ENCODE measurements around the gene FMNL1.
A peak's percentile ranks its signal among the peaks of the same experiment; 100 is the strongest.
"Not testable (repeated sequence)": the region's sequence is repeated elsewhere in the genome, so short reads cannot be mapped to it uniquely, and the experiment has no call there.

The FMNL1 gene, protein sequence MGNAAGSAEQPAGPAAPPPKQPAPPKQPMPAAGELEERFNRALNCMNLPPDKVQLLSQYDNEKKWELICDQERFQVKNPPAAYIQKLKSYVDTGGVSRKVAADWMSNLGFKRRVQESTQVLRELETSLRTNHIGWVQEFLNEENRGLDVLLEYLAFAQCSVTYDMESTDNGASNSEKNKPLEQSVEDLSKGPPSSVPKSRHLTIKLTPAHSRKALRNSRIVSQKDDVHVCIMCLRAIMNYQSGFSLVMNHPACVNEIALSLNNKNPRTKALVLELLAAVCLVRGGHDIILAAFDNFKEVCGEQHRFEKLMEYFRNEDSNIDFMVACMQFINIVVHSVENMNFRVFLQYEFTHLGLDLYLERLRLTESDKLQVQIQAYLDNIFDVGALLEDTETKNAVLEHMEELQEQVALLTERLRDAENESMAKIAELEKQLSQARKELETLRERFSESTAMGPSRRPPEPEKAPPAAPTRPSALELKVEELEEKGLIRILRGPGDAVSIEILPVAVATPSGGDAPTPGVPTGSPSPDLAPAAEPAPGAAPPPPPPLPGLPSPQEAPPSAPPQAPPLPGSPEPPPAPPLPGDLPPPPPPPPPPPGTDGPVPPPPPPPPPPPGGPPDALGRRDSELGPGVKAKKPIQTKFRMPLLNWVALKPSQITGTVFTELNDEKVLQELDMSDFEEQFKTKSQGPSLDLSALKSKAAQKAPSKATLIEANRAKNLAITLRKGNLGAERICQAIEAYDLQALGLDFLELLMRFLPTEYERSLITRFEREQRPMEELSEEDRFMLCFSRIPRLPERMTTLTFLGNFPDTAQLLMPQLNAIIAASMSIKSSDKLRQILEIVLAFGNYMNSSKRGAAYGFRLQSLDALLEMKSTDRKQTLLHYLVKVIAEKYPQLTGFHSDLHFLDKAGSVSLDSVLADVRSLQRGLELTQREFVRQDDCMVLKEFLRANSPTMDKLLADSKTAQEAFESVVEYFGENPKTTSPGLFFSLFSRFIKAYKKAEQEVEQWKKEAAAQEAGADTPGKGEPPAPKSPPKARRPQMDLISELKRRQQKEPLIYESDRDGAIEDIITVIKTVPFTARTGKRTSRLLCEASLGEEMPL

DNA sequence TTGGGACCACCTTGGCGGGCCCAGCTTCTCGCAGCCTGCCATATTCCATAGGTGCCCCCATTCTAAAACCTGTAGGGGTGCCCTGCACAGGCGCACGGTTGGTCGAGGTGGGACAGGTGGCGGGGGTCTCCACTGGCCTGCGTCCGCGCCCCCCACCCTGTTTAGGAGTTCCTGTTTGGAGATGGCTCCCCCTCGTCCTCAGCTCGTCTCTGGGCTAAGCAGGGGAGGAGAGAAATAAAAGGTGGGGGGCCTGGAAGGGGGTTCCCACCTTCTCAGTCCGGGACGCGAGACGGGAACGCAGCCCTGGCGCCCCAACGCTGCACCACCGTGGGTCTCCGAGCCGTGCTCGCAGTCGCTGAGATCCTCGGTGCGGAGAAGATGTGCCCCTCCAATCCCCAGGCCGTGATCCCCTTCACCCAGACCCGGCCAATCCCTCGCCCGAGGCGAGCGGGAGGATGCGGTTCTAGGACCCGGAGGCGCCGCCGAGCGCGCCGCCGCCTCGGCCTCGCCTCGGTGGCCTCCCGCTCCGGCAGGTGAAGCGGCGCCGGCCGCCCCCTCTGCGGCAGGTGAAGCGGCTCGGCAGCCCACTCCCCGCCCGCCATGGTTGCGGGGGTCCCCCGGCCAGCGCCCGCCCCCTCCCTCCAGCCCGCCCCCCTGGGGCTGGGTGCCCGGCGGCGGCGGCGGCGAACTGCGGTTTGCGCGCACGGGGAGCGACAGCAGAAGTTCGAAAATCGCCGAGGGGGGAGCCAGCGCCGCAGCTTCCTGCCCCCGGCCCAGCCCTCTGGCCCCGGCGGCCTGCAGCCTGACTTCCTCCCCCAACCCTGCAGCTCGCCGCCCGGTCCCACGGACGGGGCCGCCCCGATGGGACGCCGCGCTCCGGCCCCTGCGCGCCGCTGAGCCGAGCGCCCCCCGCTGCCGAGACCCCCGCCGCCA, at the start of gene FMNL1:
Gene FMNL1 (plus strand): TSS at position 805 of the 933 bp plus-strand sequence. CDS start 240 bp downstream, outside the sequence.
- DNase-seq, result peak; percentile 16 to 35

DNA sequence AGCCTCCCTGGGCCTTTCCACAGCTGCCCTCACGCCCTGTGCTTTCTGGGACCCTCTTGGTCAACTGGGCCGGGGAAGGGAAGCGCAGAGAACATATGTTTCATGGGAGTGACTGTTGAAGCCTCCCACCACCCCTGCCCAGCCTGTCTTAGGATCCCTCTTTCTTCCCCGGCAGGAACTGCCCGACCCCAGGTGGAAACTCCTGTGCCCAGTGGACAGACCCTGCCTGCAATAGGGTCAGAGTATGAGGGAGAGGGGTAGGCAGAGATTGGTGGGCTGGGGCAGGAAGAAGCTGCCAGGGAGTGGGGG, 49.5 kb upstream of the FMNL1 start:
- DNase-seq, result no peak

DNA sequence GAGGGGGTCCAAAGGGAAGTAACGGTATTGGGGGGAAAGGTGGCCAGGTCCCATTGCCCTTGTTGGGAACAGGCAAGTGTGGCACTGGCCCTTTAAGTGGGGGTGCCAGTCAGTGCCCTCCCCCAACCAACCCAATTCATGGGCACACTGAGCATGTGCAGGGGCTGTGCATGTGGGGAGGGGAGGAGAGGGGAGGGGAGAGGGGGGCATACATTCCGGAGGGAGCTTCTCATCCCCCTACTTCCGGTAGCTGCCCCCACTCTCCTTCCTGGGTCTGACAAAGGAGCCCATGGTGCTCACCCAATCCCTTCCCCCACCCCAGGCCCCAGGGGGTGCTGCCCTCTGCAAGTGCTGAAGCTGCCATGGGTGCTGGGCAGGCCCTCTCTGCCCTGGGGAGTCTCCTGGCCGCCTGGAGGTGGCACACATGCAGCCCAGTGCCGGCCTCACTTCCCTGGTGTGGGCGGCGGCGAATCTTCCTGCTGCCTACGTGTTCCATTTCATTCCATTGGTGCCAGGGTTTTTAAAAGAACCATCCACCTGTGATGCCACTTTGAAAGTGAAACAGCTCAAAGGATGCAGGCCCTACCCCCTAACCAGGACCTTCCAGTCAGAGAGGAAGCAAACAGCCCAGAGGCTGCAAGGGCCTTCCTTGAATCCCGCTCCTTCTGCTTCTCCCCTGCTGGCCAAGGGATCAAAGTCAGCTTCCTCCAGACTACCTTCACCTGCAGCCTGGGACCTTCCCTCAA, 49.0 kb upstream of the FMNL1 start:
- peak in 1 of 2 donors; percentile 50 for DNase-seq

DNA sequence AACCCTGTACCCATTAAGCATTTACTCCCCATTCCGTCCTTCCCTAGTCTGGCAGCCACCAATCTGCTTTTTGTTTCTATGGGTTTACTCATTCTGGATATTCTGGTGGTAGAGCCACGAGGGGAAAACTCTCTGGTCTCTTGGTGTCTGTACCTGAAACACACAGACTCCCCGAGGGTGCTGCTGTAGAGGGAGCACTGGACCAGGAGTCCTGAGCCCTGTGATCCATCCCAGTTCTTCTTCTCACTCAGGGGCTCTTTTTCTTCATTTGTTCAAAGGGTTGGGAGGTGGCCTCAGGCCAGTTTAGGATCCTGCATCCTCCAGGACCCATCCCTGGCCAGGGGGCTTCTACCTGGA, 45.9 kb upstream of the FMNL1 start:
- no peak for DNase-seq

DNA sequence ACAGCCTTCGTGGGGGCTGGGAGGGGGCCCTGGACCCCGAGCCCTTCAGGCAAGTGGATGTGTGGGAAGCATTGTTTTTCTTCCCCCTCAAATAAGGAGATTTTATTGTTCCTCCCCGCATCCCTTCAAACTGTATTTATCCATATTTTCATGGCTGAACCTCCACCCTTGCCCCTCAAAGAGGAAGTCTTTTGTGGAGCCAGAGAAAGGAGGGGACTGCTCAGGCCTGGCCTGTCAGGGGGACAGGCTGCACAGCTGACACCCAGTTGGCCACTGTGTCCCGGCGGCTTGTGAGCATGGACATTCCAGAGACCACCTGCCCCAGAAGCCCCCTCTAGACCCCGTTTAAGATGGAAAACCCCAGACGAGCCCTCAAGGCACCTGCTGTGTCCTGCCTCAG, 44.1 kb upstream of the FMNL1 start:
- DNase-seq, result no peak

DNA sequence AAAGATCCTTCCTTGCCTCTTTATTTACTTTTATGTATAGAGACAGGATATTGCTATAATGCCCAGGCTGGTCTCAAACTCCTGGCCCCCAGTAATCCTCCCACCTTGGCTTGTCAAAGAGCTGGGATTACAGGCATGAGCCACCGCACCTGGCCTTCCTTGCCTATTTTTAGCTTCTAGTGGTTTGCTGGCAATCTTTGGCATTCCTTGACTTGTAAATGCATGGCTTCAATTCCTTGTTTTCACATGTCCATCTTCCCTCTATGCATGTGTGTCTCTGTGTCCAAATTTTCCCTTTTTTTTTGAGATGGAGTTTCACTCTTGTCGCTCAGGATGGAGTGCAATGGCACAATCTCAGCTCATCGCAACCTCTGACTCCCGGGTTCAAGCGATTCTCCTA, 37.5 kb upstream of the FMNL1 start:
- no peak for DNase-seq

DNA sequence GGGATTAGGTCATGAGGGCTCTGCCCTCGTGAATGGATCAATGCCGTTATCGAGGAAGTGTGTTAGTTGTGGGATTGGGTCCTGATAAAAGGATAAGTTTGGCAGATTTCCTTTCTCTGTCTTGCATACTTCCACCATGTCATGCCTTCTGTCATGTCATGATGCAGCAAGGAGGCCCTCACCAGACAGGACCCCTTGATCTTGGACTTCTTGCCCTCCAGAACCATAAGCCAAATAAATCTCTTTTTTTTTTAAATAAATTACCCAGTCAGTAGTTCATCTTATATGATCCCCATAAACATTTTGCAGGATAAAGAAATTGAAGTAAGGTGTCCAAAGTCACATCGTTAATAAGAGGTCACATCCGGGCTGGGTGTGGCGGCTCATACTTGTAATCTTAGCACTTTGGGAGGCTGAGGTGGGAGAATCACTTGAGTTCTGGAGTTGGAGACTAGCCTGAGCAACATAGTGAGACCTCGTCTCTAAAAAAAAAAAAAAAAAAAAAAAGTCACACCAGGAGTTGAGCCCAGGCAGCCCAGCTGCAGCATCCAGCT, 34.8 kb upstream of the FMNL1 start:
- no peak for DNase-seq

DNA sequence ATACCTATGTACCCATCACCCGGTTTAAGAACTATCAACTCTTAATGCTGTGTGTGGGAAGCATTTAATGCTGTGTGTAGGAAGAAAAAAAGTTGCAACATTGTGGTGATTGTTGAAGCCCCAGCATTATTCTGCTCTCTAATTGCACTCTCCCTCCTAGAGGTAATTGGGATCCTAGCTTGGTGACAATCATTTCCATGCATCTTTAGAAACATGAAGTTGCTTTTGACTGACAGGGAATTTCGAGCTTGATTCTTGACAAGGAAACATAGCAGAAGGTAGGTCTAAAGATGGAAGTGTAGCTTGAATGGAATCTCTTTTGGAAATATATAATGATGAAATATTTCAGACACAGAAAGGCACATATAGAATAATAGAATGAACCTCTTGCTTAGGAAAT, 32.7 kb upstream of the FMNL1 start:
- no peak for DNase-seq

DNA sequence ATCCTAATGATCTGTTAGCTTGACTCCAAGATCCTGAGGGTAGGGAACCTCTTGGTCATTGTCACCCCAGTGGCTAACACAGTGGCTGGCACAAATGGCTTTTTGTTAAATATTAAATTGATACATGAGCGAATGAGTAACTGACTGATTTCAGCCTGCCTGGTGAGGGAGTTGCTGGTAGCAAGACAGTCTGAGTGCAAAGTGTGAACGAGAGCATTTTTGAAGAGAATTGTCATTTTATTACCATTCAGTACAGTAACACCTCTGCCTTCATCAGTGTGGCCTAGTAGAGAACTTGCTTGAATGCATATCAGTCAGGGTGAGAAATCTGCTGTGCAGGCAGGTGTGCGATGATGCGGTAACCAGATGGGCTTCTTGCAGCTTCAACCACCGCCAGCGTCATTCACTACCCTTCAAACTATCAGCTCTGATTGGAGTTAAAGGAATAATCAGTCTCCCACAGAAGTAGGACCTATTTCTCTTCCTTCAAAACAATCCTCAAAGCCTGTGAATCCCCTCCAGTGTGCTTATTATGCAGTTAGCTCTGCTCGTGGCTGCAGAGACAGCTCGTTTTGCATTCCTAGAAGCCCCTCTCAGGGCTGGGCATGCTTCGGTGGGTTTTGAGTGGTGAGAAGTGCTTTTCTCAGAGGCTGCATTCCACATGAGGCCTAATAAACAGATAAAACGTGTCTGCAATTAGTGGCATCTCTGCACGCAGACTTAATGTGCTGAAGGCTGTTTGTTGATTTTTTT, 31.0 kb upstream of the FMNL1 start:
- no peak for DNase-seq

DNA sequence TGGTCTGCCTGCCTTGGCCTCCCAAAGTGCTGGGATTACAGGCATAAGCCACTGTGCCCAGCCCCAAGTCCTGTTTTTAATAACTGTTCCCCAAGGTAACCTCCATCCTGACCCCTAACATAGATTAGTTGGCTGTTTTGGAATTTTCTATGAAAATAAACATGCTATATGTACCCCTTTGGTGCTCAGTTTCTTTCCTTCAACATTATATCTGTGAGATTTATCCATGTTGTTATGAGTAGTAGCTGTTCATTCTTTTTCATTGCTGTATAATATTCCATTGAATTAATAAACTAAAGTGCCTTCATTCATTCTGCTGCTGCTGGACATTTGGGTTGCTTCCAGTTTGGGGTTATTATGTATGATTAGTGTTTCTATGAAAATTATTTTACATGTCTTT, 26.3 kb upstream of the FMNL1 start:
- no peak for DNase-seq

DNA sequence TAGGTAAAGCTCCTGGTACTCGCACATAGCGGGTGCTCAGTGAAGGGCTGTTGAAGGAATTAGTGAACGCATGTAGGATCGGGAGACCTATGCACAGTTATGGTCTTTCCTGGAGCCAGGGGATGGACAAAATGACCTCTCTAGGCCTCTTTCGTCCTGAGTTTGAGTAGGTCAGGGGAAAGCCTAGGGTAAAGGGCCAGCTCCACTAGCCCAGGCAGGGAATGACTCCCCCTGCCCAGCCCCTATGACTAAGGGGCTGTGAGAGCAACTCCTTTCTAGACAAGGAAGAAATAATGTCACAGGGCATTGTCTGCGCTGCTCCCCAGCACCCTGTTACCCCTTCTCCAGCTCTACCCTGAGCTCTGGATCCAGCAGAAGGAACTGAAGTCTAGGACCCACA, 24.6 kb upstream of the FMNL1 start:
- DNase-seq, result no peak

DNA sequence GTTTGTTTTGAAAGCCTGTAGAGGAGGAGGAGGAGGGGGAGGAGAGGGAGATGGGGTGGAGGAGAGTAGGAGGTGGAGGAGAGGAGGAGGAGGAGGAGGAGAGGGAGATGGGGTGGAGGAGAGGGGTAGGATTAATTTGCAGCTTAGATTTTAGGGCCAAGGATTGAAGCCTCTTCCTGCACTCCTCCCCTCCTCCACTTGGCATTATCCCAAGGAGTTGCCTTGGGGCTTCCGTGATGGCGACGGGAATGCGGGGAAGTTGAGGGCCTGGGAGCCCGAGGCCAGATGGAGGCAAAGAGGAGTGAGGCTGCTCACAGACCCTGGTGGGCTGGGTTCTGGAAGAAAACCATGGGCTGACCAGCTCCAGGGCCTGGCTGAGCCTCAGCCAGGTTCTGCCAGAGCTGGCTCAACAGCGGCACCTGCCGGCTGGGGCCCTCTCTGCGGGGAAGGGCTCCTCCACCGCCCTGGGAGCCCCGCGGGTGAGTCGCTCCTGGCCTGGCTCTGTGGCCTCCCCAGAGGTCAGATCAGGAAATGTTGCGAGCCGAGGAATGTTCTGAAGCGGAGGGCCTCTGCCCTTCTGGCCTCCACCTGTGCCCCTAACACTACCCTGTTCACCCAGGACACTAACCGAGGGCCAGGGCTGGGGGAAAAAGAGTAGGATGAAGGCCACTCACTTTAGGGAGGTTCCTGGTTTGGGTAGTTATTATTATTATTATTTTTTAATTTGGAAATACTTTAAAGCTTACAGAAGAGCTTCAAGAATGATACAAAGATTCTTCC, 23.9 kb upstream of the FMNL1 start:
- peak; percentile 61 to 74 for DNase-seq

DNA sequence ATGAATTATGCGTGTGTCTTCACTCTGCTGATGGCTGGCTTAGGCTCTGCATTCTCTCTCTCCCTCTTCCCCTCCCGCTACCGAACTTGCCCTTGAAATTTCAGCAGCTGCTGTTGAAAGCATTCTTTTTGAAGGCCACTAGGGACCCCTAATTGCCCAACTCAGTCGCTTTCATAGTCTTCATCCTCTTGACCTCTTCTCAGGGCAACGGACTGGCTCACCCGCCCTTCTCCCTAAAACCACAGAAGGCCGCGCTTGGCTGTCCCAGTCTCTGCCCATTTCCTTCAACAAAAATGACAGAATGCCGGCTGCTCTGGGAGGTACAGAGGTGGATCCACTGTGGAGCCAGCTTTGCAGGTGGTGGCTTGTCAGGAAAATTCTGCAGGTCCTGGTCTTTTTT, 21.0 kb upstream of the FMNL1 start:
- DNase-seq, result no peak

DNA sequence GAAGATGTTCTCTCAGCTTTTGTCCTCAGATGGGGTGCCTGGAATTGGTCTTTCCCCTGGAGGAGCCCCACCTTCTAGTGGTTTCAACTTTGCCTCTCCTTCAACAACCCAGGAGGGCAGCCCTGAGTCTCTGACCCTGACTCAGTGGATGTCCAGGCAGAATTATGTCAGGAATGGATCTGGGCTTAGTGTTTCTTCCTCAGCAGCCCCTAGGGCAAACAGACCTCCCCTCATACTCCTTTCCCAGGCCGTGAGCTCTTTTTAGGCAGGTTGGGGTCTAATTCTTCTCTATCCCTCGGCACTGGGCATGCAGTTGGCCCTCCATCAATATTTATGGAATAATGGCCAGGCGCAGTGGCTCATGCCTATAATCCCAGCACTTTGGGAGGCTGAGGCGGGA, 20.2 kb upstream of the FMNL1 start:
- DNase-seq, result no peak

DNA sequence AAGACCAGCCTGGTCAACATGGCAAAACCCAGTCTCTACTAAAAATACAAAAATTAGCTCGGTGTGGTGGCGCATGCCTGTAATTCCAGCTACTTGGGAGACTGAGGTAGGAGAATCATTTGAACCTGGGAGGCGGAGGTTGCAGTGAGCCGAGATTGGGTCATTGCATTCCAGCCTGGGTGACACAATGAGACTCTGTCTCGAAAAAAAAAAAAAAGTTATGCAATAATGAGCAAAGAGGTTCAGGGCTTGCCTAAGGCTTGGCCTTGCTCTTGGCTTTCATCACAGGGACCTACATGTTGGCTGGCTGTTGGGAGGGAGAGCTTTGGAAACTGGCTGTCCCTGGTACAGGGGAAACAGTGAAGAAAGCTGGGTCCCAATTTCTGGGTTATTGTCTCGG, 19.8 kb upstream of the FMNL1 start:
- DNase-seq, result not testable (repeated sequence)

DNA sequence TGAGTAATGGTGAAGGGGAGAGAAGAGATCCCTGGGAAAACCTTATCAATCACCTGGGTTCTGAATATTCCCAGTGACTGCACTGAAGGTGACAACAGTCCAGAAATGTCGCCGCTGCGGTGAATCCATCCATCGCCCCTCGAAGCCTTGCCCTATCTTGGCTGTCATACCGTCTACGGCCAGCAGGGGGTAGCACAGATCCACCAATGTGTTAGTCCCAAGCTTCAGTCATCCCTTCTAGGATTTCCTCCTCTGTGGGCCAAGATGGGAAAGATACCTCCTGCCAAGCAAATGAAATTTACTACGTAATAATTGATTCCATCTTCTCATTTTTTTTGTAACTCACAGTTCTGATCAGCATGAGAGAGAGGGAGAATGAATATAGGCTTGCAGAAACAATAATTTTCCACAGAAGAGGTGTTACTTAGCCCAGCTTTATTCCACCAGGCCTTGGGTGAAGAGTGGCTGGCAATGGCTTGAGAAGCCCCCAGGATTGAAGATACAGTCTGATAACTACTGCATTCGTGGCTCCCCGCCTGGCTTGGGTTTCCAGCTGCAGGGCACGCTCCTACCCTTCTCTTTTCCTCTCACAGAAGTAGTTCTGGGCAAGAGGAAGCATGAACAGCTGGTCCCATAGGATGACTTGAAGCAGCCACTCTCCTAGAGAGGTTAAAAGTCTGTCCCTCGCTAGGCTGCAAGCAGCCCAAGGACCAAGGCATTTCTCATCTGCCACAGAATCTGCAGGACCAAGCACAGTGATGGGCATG, 2.6 kb upstream of the FMNL1 start:
- peak; percentile 65 to 68 for DNase-seq

DNA sequence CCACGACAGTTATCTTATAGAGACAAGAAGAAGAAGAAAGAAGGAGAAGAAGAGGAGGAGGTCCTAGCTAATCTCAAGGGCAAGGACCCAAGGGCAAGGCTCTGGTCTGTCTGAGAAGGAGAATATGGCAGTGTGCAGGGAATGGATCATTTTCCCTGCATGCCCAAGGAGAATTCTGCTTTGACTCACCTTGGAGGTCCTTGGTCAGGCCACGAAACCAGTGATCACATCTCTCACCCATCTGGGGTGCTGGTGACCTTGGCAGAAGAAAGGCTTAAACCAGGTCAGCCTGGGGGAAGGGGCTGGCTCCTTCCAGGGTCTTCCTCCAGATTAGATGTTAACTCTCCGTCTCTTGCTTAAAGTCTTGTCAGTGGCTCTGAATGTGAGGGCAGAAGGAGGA, 1.6 kb upstream of the FMNL1 start:
- no peak for DNase-seq

DNA sequence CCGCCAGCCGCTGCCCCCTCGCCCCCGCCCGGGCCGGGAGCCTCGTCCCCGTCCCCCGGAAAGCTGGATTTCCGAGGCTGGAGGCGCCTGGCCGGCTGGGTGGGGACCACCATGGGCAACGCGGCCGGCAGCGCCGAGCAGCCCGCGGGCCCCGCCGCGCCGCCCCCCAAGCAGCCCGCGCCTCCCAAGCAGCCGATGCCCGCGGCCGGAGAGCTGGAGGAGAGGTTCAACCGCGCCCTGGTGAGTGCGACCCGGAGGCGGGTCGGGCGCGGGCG, 266 bp downstream of the FMNL1 start:
- no peak for DNase-seq

DNA sequence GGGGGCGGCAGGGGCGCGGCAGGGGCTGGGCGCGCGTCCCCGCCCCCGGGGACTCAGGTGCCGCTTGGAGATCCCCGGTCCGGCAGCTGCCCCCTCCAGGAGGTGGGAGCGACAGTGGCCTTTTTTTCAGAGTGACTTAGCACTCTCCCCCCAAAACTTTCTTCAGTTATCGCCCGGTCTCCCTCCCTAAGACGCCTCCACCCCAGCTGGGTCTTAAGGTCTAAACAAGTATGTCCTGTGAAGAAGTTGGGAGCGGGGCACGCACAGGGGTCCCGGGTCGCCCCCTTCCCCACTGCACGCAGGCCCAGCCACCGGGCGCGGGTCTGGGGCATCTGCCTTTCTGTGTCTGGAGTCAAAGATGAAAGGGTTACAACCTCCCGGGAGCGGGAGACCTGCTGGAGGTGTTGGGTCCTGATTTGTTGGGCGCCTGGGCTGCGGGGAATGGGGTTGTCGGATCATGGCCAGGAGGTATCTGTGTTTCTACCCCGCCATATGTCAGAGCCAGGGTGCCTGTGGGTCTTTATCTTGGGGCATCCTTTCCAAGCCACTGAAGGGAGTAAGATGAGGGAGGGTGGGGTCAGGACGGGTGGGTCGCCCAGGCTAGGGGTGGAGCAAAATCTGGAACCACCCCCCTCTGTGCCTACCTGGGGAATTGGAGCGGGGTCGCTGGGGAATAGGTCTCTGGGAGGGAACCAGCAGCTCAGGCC, 757 bp downstream of the FMNL1 start:
- no peak for DNase-seq

Data from bone marrow (tissue), 2 donors.